Measurements from ENCODE around the gene RXRA.

Gene RXRA

GRCh38 chr9:134436379-134436762, 110.1 kb downstream of the RXRA start:
- DNase-seq = no peak

- no peak for DNase-seq
Observed at GRCh38 chr9:134436911-134437310, 110.7 kb downstream of the RXRA start.

- DNase-seq = no peak
Observed at GRCh38 chr9:134437403-134438194, 111.3 kb downstream of the RXRA start.

GRCh38 chr9:134438195-134438788, 112.0 kb downstream of the RXRA start:
- DNase-seq = peak; percentile 45

- no peak for DNase-seq
Observed at GRCh38 chr9:134439368-134439784, 113.1 kb downstream of the RXRA start.

- no peak for DNase-seq
Observed at GRCh38 chr9:134440636-134441226, 114.5 kb downstream of the RXRA start.

GRCh38 chr9:134441227-134442084, 115.2 kb downstream of the RXRA start:
- no peak for DNase-seq

GRCh38 chr9:134442085-134442474, 115.8 kb downstream of the RXRA start:
- DNase-seq = no peak

GRCh38 chr9:134442486-134443173, 116.4 kb downstream of the RXRA start:
- peak; percentile 38 for DNase-seq

- DNase-seq = peak; percentile 95
Observed at GRCh38 chr9:134443174-134444037, 117.2 kb downstream of the RXRA start.

- DNase-seq = no peak
Observed at GRCh38 chr9:134444038-134444315, 117.7 kb downstream of the RXRA start.

GRCh38 chr9:134445000-134445399, 118.7 kb downstream of the RXRA start:
- no peak for DNase-seq

GRCh38 chr9:134449180-134449916, 123.1 kb downstream of the RXRA start:
- peak; percentile 96 for DNase-seq

GRCh38 chr9:134451700-134452458, 125.6 kb downstream of the RXRA start:
- no peak for DNase-seq

- no peak for DNase-seq
Observed at GRCh38 chr9:134452728-134453127, 126.5 kb downstream of the RXRA start.

- DNase-seq = no peak
Observed at GRCh38 chr9:134453776-134454475, 127.7 kb downstream of the RXRA start.

GRCh38 chr9:134454476-134454857, 128.2 kb downstream of the RXRA start:
- no peak for DNase-seq

GRCh38 chr9:134455021-134455471, 128.8 kb downstream of the RXRA start:
- DNase-seq = no peak

GRCh38 chr9:134455537-134455933, 129.3 kb downstream of the RXRA start:
- DNase-seq = no peak
